NCI-H82 treated with DMSO at 0.1 percent for 48 hours (cell line): ENCODE data around the gene HMGCS2.
A peak's percentile ranks its signal among the peaks of the same experiment; 100 is the strongest.
"Not testable (repeated sequence)": the region's sequence is repeated elsewhere in the genome, so short reads cannot be mapped to it uniquely, and the experiment has no call there.

Experiments used
- DNase-seq: peaks from one replicate; lab custom pipeline; 2025; ENCODE audit not compliant: unreplicated experiment; lab: John Stamatoyannopoulos, UW

Gene HMGCS2

GRCh38 chr1:119790451-119791198, 21.9 kb upstream of the HMGCS2 start:
- DNase-seq: no peak

GRCh38 chr1:119787776-119788175, 19.1 kb upstream of the HMGCS2 start:
- no peak for DNase-seq

GRCh38 chr1:119786473-119787050, 17.9 kb upstream of the HMGCS2 start:
- not testable (repeated sequence) for DNase-seq

- not testable (repeated sequence) for DNase-seq
These were observed 17.3 kb upstream of the HMGCS2 start for GRCh38 chr1:119786046-119786445.

- no peak for DNase-seq
These were observed 15.6 kb upstream of the HMGCS2 start for GRCh38 chr1:119784191-119784781.

- DNase-seq: no peak
These were observed 14.9 kb upstream of the HMGCS2 start for GRCh38 chr1:119783354-119784185.

GRCh38 chr1:119782631-119783325, 14.1 kb upstream of the HMGCS2 start:
- DNase-seq: no peak

GRCh38 chr1:119781434-119782210, 12.9 kb upstream of the HMGCS2 start:
- no peak for DNase-seq

- no peak for DNase-seq
These were observed 11.2 kb upstream of the HMGCS2 start for GRCh38 chr1:119779869-119780356.

- no peak for DNase-seq
These were observed 10.3 kb upstream of the HMGCS2 start for GRCh38 chr1:119778886-119779560.

- no peak for DNase-seq
These were observed 9.7 kb upstream of the HMGCS2 start for GRCh38 chr1:119778359-119778758.

GRCh38 chr1:119774746-119775490, 6.2 kb upstream of the HMGCS2 start:
- DNase-seq: peak; percentile 85

GRCh38 chr1:119773711-119774241, 5.1 kb upstream of the HMGCS2 start:
- peak; percentile 89 for DNase-seq

GRCh38 chr1:119772298-119772697, 3.6 kb upstream of the HMGCS2 start:
- DNase-seq: no peak

- DNase-seq: no peak
These were observed 3.1 kb upstream of the HMGCS2 start for GRCh38 chr1:119771770-119772169.

GRCh38 chr1:119771016-119771415, 2.3 kb upstream of the HMGCS2 start:
- DNase-seq: peak; percentile 12

GRCh38 chr1:119767486-119767885, 1.2 kb downstream of the HMGCS2 start:
- peak; percentile 97 for DNase-seq

- no peak for DNase-seq
These were observed 2.3 kb downstream of the HMGCS2 start for GRCh38 chr1:119766374-119766794.
